Stomach (tissue), 9 donors: ENCODE results near the gene LAMB3. TPM values are rescaled to one million over a fixed set of nuclear protein-coding genes. Genes with fewer than 3 reads are reported as not detected.

ENCODE experiments used
- DNase-seq, 2 donors: peaks; one replicate each; pipeline versions ENCODE4 v3.0.0 to v3.0.0-alpha.2; 2013 to 2019
- H3K27ac ChIP-seq, 5 donors: fragments of 200-600 bp in 4 of 5; sonication (generic) in 4 of 5; one replicate each; pipeline ENCODE4 v1.5.1; 2013 to 2019; ENCODE audit warnings: mild to moderate bottlenecking in 1 of 5, moderate library complexity in 1 of 5
- H3K27me3 ChIP-seq, 3 donors: fragments of 200-600 bp; sonication (generic); one replicate each; pipeline ENCODE4 v1.5.1; 2017 to 2019; ENCODE audit warnings: mixed run types in 1 of 3
- H3K36me3 ChIP-seq, 4 donors: fragments of 200-600 bp; sonication (generic); 1 replicate in 3 of 4; 2 replicates in 1 of 4; pipeline ENCODE4 v1.5.1; 2016 to 2019
- H3K4me1 ChIP-seq, 4 donors: fragments of 200-600 bp; sonication (generic); one replicate each; pipeline ENCODE4 v1.5.1; 2016 to 2019
- H3K4me3 ChIP-seq, 4 donors: fragments of 200-600 bp; sonication (generic) in 3 of 4; one replicate each; pipeline ENCODE4 v1.5.1; 2016 to 2019; ENCODE audit warnings: mild to moderate bottlenecking in 1 of 4
- H3K9me3 ChIP-seq, 4 donors: fragments of 200-600 bp; sonication (generic); one replicate each; pipeline ENCODE4 v1.5.1; 2016 to 2019
- EP300 ChIP-seq: sonication (generic); formaldehyde crosslinking; IDR thresholded peaks from one replicate; pipeline ENCODE4 v1.6.1; 2017; ENCODE audit warnings: antibody characterized with exemption
- POLR2A ChIP-seq, 4 donors: fragments of 450-650 bp; IDR thresholded peaks; one replicate each; pipeline ENCODE4 v1.6.1; 2016; ENCODE audit warnings: antibody characterized with exemption in 4 of 4, control low read depth in 2 of 4, mild to moderate bottlenecking in 1 of 4, moderate library complexity in 1 of 4
- POLR2AphosphoS5 ChIP-seq, 3 donors: sonication (generic); formaldehyde crosslinking; IDR thresholded peaks; one replicate each; pipeline ENCODE4 v1.6.1; 2016; ENCODE audit warnings: antibody characterized with exemption in 3 of 3
- WGBS, 5 donors: extraction: QIAGEN DNeasy Blood & Tissue Kit in 3 of 5; methylation state at CpG; one replicate each; pipeline versions ENCODE4 v1.1.5 to v1.1.7; 2013 to 2018; 5-methylcytosine and 5-hydroxymethylcytosine counted together
- intact Hi-C: fragments of 100-400 bp; cut with DNase I; formaldehyde crosslinking; loops from one replicate; pipeline ENCODE4 v1.15.1; 2023; ENCODE audit warnings: low total_unique reads
- polyA plus RNA-seq, 3 donors: library from polyadenylated mRNA; stranded (reverse); fragments of 200-250 nt; gene quantifications; one replicate each; pipeline ENCODE4 v1.2.3, GENCODE V29; 2013
- total RNA-seq, 5 donors: library from RNA; depleted of rRNA; stranded (reverse); fragments of >200 nt; gene quantifications; one replicate each; pipeline versions ENCODE4 v1.1.0 to v1.2.3, GENCODE V29; 2014 to 2016
- TF ChIP-seq, protein P1 (sequence below), 7 experiments: fragments of 450-650 bp in 4 of 7; fragments of 200-600 bp in 3 of 7; sonication (generic) in 3 of 7; IDR thresholded peaks; one replicate each; pipeline ENCODE4 v1.5.1; 2016 to 2019; ENCODE audit warnings: antibody characterized with exemption in 7 of 7, control low read depth in 2 of 7, mild to moderate bottlenecking in 1 of 7
- donor health status: healthy with polysubstance abuse.
- donor health status: Bipolar disorder and iron deficiency.
- donor health status: healthy.

Gene LAMB3
- total and polyA plus RNA-seq, 8 donors: 12.8 to 105 (median 49.8) TPM

DNA sequence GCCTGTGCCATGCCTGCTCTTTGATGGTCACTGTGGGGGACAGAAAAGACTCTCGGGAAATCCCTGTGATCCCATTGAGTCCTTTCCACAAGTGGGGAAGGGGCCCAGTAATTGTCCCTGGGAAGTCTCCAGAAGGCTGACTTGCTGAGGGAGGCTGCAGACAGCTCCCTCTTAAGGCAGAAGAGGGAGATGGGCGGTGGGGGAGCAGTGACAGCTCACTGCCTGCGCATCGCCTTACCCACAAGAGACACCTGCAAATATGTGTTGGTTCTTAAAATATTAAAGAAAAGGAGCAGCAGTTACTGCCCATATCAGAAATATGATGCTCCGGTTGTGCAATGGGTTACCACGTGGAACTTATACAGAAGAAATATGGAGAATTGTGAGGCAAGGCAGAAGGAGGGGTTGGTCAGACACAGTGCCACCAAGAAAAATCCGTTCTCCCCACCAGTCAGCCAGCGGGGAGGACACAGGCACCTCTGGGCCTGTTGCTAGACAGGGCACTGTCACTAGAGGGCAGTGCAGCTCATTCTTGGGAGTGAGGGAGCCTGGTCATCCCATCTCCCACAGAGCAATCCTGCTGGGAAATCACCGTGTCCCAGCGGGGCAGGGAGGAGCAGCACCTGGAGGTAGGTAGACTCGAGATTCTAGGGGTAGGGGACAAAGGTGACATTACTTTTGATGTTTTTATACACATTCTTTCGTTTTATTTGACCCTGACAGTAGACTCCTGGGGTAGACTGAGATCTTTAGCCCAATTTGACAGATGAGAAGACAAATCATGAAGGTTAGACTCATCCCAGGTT is 75.6 kb downstream of the LAMB3 start:
- no peak overlapping the region for H3K4me3 ChIP-seq
- WGBS, 5 donors: 16 to 19% (median 18%) methylated on average over 12 of the region's 12 CpGs
- intact Hi-C loops: loop anchor here (5.0 to 10.0 kb wide), 3 partner anchors 48 to 166 kb away; no protein-coding TSS in a partner anchor
- no peaks in the 10 kb centered on the region for H3K36me3 ChIP-seq
- peak; percentile 83 to 88 for DNase-seq
- peaks cover 0 to 5% (median 0%) of the 10 kb centered on the region in 4 donors for H3K4me1 ChIP-seq
- H3K9me3 ChIP-seq: no peaks in the 10 kb centered on the region
- H3K27ac ChIP-seq: no peak overlapping the region
- H3K27me3 ChIP-seq: peaks cover 0 to 54% (median 0%) of the 10 kb centered on the region in 3 donors
- TF ChIP-seq POLR2A (IDR thresholded peaks at IDR 0.05) (no peak), POLR2AphosphoS5 (IDR thresholded peaks at IDR 0.05) (peak in 1 of 3 donors; percentile 31), EP300 (no peak)
- TF ChIP-seq, protein P1, sequence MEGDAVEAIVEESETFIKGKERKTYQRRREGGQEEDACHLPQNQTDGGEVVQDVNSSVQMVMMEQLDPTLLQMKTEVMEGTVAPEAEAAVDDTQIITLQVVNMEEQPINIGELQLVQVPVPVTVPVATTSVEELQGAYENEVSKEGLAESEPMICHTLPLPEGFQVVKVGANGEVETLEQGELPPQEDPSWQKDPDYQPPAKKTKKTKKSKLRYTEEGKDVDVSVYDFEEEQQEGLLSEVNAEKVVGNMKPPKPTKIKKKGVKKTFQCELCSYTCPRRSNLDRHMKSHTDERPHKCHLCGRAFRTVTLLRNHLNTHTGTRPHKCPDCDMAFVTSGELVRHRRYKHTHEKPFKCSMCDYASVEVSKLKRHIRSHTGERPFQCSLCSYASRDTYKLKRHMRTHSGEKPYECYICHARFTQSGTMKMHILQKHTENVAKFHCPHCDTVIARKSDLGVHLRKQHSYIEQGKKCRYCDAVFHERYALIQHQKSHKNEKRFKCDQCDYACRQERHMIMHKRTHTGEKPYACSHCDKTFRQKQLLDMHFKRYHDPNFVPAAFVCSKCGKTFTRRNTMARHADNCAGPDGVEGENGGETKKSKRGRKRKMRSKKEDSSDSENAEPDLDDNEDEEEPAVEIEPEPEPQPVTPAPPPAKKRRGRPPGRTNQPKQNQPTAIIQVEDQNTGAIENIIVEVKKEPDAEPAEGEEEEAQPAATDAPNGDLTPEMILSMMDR (IDR thresholded peaks at IDR 0.05): peak in 5 of 7 experiments; percentile 77 to 91 (median 88)

DNA sequence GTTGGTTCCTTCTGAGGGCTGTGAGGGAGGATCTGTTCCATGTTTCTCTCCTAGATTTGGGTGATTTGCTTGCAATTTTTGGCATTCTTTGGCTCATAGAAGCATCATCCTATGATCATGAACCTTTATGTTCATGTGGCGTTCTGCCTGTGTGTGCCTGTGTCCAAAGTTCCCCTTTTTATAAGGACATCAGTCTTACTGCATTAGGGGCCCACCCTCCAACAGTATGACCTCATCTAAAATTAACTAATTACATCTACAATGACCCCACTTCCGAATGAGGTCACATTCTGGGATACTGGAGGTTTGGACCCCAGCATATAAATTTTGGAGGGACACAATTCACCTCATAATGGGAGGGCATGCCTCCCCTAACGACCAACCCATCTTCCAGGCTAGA is 81.5 kb downstream of the LAMB3 start:
- no peaks in the 10 kb centered on the region for H3K9me3 ChIP-seq
- no peak overlapping the region for H3K4me3 ChIP-seq
- WGBS, 5 donors: 61 to 81% (median 69%) methylated on average over 3 of the region's 3 CpGs
- H3K27ac ChIP-seq: no peak overlapping the region
- TF ChIP-seq EP300 (no peak), POLR2A (IDR thresholded peaks at IDR 0.05) (no peak), POLR2AphosphoS5 (IDR thresholded peaks at IDR 0.05) (no peak)
- TF ChIP-seq, protein P1 (IDR thresholded peaks at IDR 0.05): no peak
- H3K36me3 ChIP-seq: no peaks in the 10 kb centered on the region
- intact Hi-C loops: loop anchor here (10.0 kb wide), 1 partner anchor 54 kb away; no protein-coding TSS in a partner anchor
- no peak for DNase-seq
- H3K27me3 ChIP-seq: peaks cover 0 to 42% (median 0%) of the 10 kb centered on the region in 3 donors
- H3K4me1 ChIP-seq: peaks cover 0 to 10% (median 5%) of the 10 kb centered on the region in 4 donors

DNA sequence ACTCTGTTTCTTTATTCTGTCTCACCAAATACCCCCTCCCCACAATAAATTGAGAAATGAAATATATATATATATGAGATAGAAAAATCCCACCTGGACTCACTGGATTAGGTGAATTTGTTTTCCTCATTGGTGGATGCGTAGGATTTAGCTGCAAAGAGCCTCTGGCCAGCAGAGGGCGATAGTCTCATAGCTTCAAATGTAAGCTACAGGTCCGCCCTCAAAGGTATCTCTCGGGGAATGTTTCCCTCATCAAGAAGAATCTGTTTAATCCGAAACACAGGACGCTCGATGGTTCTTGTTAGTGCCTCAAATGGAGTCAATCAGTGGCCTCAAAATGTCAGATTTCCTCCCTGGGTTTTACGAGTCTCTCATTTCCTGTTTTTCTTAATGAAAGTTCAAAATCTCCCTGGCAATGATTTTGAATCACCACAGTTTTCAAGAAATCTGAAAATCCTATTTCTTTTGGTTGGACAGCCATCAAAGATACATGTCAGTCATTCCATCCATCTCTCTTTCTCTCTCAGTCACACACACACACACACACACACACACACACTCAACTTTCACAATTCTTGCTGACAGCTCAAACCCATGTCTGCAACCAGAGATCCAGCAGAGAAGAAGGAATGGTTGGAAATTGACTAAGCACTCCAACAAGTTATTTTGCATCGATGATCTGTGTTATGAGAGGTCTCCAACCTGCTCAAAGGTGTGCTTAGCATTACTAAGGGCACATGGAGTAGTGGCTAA is 82.6 kb downstream of the LAMB3 start:
- no peak overlapping the region for H3K27ac ChIP-seq
- intact Hi-C loops: loop anchor here (10.0 kb wide), 1 partner anchor 55 kb away; no protein-coding TSS in a partner anchor
- peak; percentile 88 to 91 for DNase-seq
- H3K4me1 ChIP-seq: peaks cover 0 to 10% (median 5%) of the 10 kb centered on the region in 4 donors
- TF ChIP-seq POLR2A (IDR thresholded peaks at IDR 0.05): no peak
- TF ChIP-seq, protein P1 (IDR thresholded peaks at IDR 0.05): peak in 4 of 7 experiments; percentile 61 to 87 (median 82)
- H3K27me3 ChIP-seq: peaks cover 0 to 47% (median 0%) of the 10 kb centered on the region in 3 donors
- H3K9me3 ChIP-seq: no peaks in the 10 kb centered on the region
- H3K4me3 ChIP-seq: no peak overlapping the region
- H3K36me3 ChIP-seq: no peaks in the 10 kb centered on the region
- WGBS, 5 donors: 5 to 10% (median 8%) methylated on average over 9 of the region's 9 CpGs

DNA sequence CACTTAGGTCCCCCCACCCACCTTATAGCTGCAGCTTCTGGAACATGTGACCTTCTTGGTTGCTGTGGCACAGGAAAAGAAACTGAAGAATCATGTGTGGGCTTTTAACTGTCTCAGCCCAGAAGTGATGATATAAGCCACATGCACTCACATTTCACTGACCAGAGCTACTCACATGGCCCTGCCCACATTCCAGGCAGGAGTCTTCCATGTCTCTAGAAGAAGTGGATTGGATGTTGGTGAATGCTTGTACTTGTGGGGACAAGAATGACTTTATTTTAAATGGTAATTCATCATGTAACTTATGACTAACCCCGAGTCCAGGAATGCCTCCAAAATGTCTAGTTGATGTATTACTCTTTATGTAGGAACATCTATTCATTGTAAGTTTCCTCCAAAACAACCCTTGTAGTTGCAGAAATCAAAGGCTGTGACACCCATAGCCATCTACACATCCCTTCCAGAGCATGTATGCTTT is 84.5 kb downstream of the LAMB3 start:
- TF ChIP-seq EP300: no peak
- TF ChIP-seq POLR2AphosphoS5 (IDR thresholded peaks at IDR 0.05): no peak
- TF ChIP-seq POLR2A (IDR thresholded peaks at IDR 0.05): no peak
- TF ChIP-seq, protein P1 (IDR thresholded peaks at IDR 0.05): no peak
- intact Hi-C loops: no loop called here
- no peak overlapping the region for H3K4me3 ChIP-seq
- WGBS, 5 donors: 15 to 62% (median 37%) methylated on average over 1 of the region's 1 CpG
- no peaks in the 10 kb centered on the region for H3K36me3 ChIP-seq
- H3K27me3 ChIP-seq: peaks cover 0 to 44% (median 0%) of the 10 kb centered on the region in 3 donors
- H3K27ac ChIP-seq: no peak overlapping the region
- H3K9me3 ChIP-seq: no peaks in the 10 kb centered on the region
- no peak for DNase-seq
- peaks cover 0 to 10% (median 5%) of the 10 kb centered on the region in 4 donors for H3K4me1 ChIP-seq
